NCI-H2081 (cell line): ENCODE measurements around the gene WDR45.

Experiments
- DNase-seq, 2 experiments: peaks; one replicate each; lab custom pipeline; 2025; lab: John Stamatoyannopoulos, UW

Gene WDR45

GRCh38 chrX:49073601-49074575 is 5.8 kb downstream of the WDR45 start, which contains the start of gene PRAF2:
Gene PRAF2 (minus strand): TSS chrX:49074002. CDS start chrX:49073987, 15 bp downstream.
- DNase-seq, result peak; percentile 87 to 93

- DNase-seq, result no peak
These were observed 7.0 kb downstream of the WDR45 start for GRCh38 chrX:49072712-49073095.

- DNase-seq, result no peak
These were observed 7.6 kb downstream of the WDR45 start for GRCh38 chrX:49071877-49072711.

GRCh38 chrX:49070988-49071387 is 8.7 kb downstream of the WDR45 start:
- DNase-seq, result no peak

GRCh38 chrX:49069038-49069437 is 10.6 kb downstream of the WDR45 start:
- DNase-seq, result no peak

- DNase-seq, result no peak
These were observed 12.2 kb downstream of the WDR45 start for GRCh38 chrX:49067285-49068120.

- DNase-seq, result no peak
These were observed 13.0 kb downstream of the WDR45 start for GRCh38 chrX:49066690-49067089.

- DNase-seq, result no peak
These were observed 13.4 kb downstream of the WDR45 start for GRCh38 chrX:49066278-49066677.

GRCh38 chrX:49064735-49065134 is 15.0 kb downstream of the WDR45 start:
- DNase-seq, result no peak

GRCh38 chrX:49064303-49064702 is 15.4 kb downstream of the WDR45 start:
- DNase-seq, result no peak

GRCh38 chrX:49063715-49064114 is 16.0 kb downstream of the WDR45 start:
- DNase-seq, result no peak

GRCh38 chrX:49061916-49062315 is 17.8 kb downstream of the WDR45 start:
- no peak for DNase-seq

GRCh38 chrX:49061490-49061889 is 18.2 kb downstream of the WDR45 start:
- DNase-seq, result no peak

- DNase-seq, result no peak
These were observed 18.8 kb downstream of the WDR45 start for GRCh38 chrX:49060914-49061313.

- DNase-seq, result no peak
These were observed 20.0 kb downstream of the WDR45 start for GRCh38 chrX:49059681-49060085.

- DNase-seq, result no peak
These were observed 20.5 kb downstream of the WDR45 start for GRCh38 chrX:49059201-49059600.

- no peak for DNase-seq
These were observed 20.9 kb downstream of the WDR45 start, which contains the start of gene CCDC120 for GRCh38 chrX:49058794-49059193. Gene CCDC120 (plus strand): TSS chrX:49058999. CDS start chrX:49062042, 3,043 bp downstream.

GRCh38 chrX:49054073-49054762 is 25.5 kb downstream of the WDR45 start:
- no peak for DNase-seq

GRCh38 chrX:49053223-49054072 is 26.2 kb downstream of the WDR45 start:
- DNase-seq, result peak; percentile 60 to 62

- no peak for DNase-seq
These were observed 35.8 kb downstream of the WDR45 start for GRCh38 chrX:49043987-49044281.
